HS-27A (cell line): ENCODE data around the gene TRIO.
"Not testable (repeated sequence)": the region's sequence is repeated elsewhere in the genome, so short reads cannot be mapped to it uniquely, and the experiment has no call there.

Source experiments
- DNase-seq: peaks from one replicate; pipeline ENCODE4 v3.0.0-alpha.2; 2012; ENCODE audit warnings: low read depth, missing footprints

The TRIO gene

GRCh38 chr5:14415024-14415697 lies 272.0 kb downstream of the TRIO start:
- no peak for DNase-seq

GRCh38 chr5:14415698-14416074 lies 272.5 kb downstream of the TRIO start:
- no peak for DNase-seq

- no peak for DNase-seq
Observed at GRCh38 chr5:14416621-14417275, 273.6 kb downstream of the TRIO start.

- DNase-seq = no peak
Observed at GRCh38 chr5:14417276-14417730, 274.2 kb downstream of the TRIO start.

GRCh38 chr5:14417792-14418765 lies 274.9 kb downstream of the TRIO start:
- DNase-seq = no peak

- DNase-seq = no peak
Observed at GRCh38 chr5:14419686-14420085, 276.5 kb downstream of the TRIO start.

GRCh38 chr5:14420101-14420811 lies 277.1 kb downstream of the TRIO start:
- no peak for DNase-seq

- DNase-seq = no peak
Observed at GRCh38 chr5:14421851-14422250, 278.7 kb downstream of the TRIO start.

GRCh38 chr5:14424011-14424685 lies 281.0 kb downstream of the TRIO start:
- DNase-seq = no peak

GRCh38 chr5:14425559-14425958 lies 282.4 kb downstream of the TRIO start:
- no peak for DNase-seq

GRCh38 chr5:14426521-14426920 lies 283.4 kb downstream of the TRIO start:
- DNase-seq = no peak

GRCh38 chr5:14428302-14429081 lies 285.4 kb downstream of the TRIO start:
- DNase-seq = no peak

GRCh38 chr5:14429101-14430050 lies 286.2 kb downstream of the TRIO start:
- no peak for DNase-seq

- no peak for DNase-seq
Observed at GRCh38 chr5:14431534-14431933, 288.4 kb downstream of the TRIO start.

- DNase-seq = no peak
Observed at GRCh38 chr5:14432931-14433589, 289.9 kb downstream of the TRIO start.

GRCh38 chr5:14435481-14435880 lies 292.3 kb downstream of the TRIO start:
- no peak for DNase-seq

- not testable (repeated sequence) for DNase-seq
Observed at GRCh38 chr5:14436122-14436521, 293.0 kb downstream of the TRIO start.

GRCh38 chr5:14436801-14437542 lies 293.8 kb downstream of the TRIO start:
- DNase-seq = no peak
